Tibial nerve (tissue), 3 donors: ENCODE data around the gene HYAL2.

ENCODE experiments used
- POLR2A ChIP-seq, 2 donors: fragments of 450-650 bp; IDR thresholded peaks; one replicate each; pipeline ENCODE4 v1.6.1; 2017; ENCODE audit warnings: antibody characterized with exemption in 2 of 2, mild to moderate bottlenecking in 2 of 2, moderate library complexity in 2 of 2
- TF ChIP-seq, protein P1 (sequence below), 5 experiments: fragments of 200-600 bp in 3 of 5; fragments of 450-650 bp in 2 of 5; sonication (generic) in 3 of 5; IDR thresholded peaks; one replicate each; pipeline ENCODE4 v1.5.1; 2016 to 2019; ENCODE audit warnings: antibody characterized with exemption in 5 of 5, mild to moderate bottlenecking in 3 of 5, moderate library complexity in 2 of 5

GRCh38 chr3:50327943-50328691 is 5.6 kb upstream of the HYAL2 start, which contains the start of gene TUSC2:
- TF ChIP-seq, protein P1, sequence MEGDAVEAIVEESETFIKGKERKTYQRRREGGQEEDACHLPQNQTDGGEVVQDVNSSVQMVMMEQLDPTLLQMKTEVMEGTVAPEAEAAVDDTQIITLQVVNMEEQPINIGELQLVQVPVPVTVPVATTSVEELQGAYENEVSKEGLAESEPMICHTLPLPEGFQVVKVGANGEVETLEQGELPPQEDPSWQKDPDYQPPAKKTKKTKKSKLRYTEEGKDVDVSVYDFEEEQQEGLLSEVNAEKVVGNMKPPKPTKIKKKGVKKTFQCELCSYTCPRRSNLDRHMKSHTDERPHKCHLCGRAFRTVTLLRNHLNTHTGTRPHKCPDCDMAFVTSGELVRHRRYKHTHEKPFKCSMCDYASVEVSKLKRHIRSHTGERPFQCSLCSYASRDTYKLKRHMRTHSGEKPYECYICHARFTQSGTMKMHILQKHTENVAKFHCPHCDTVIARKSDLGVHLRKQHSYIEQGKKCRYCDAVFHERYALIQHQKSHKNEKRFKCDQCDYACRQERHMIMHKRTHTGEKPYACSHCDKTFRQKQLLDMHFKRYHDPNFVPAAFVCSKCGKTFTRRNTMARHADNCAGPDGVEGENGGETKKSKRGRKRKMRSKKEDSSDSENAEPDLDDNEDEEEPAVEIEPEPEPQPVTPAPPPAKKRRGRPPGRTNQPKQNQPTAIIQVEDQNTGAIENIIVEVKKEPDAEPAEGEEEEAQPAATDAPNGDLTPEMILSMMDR (IDR thresholded peaks at IDR 0.05), result peak in 1 of 5 experiments; percentile 44
- TF ChIP-seq POLR2A (IDR thresholded peaks at IDR 0.05), result peak; percentile 28 to 65
